ENCODE measurements around the gene FAU. TPM values are rescaled to one million over a fixed set of nuclear protein-coding genes. Genes with fewer than 3 reads are reported as not detected.
A peak's percentile ranks its signal among the peaks of the same experiment; 100 is the strongest.

FAU gene
- total and polyA plus RNA-seq, 9 of the 15 experiments (the other 6 are each of a cell fraction or from before 2014, with no cell fraction given), result 433 to 1,827 (median 942) TPM

- peak; percentile 92 for TF ChIP-seq POLR2H (tag; IDR thresholded peaks at IDR 0.05; ENCODE audit: low read depth)
- TF ChIP-seq RNF2 (IDR thresholded peaks at IDR 0.05), result no peak; the same call in 1 of the 2 replicates
- peak; percentile 75; the same call in 1 of the 2 replicates for TF ChIP-seq ZNF780A (CRISPR knock-in tag; IDR thresholded peaks at IDR 0.05)
- no peak for TF ChIP-seq MCM5 (IDR thresholded peaks at IDR 0.05; ENCODE audit: low read depth)
- TF ChIP-seq SIN3A (IDR thresholded peaks at IDR 0.05; ENCODE audit: borderline replicate concordance in 2 of 2, control insufficient read depth in 1 of 2, low read depth in 2 of 2, low read length in 2 of 2), result peak; percentile 85 to 96
- TF ChIP-seq ZNF586 (CRISPR knock-in tag; conservative IDR thresholded peaks at IDR 0.05), result peak; percentile 71; the same call in 1 of the 2 replicates
- TF ChIP-seq, protein P1, sequence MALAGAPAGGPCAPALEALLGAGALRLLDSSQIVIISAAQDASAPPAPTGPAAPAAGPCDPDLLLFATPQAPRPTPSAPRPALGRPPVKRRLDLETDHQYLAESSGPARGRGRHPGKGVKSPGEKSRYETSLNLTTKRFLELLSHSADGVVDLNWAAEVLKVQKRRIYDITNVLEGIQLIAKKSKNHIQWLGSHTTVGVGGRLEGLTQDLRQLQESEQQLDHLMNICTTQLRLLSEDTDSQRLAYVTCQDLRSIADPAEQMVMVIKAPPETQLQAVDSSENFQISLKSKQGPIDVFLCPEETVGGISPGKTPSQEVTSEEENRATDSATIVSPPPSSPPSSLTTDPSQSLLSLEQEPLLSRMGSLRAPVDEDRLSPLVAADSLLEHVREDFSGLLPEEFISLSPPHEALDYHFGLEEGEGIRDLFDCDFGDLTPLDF (CRISPR knock-in tag; IDR thresholded peaks at IDR 0.05), result peak; percentile 53
- TF ChIP-seq MAFF (IDR thresholded peaks at IDR 0.05; ENCODE audit: low read length), result peak; percentile 30
- TF ChIP-seq TRIM28 (IDR thresholded peaks at IDR 0.05), result peak; percentile 51; the same call in 1 of the 2 replicates
- peak; percentile 88; the same call in 1 of the 2 replicates for TF ChIP-seq BRD4 (IDR thresholded peaks at IDR 0.05)
- peak; percentile 71; the same call in 1 of the 2 replicates for TF ChIP-seq GTF2E2 (tag; IDR thresholded peaks at IDR 0.05)
- TF ChIP-seq KDM4B (IDR thresholded peaks at IDR 0.05; ENCODE audit: borderline replicate concordance in 2 of 2, low read depth in 1 of 2), result peak in 1 of 2 experiments; percentile 91; a peak in 2 of 4 replicates
- TF ChIP-seq TRIM24 (IDR thresholded peaks at IDR 0.05), result peak in 1 of 2 experiments; percentile 71; a peak in 2 of 4 replicates
- peak; percentile 81 for TF ChIP-seq POLR2AphosphoS5 (IDR thresholded peaks at IDR 0.05; ENCODE audit: control insufficient read depth, insufficient read depth, low read depth, low read length)
- peak; percentile 99 for TF ChIP-seq GABPA (tag; conservative IDR thresholded peaks at IDR 0.05; ENCODE audit: low read depth)
- TF ChIP-seq ZNF551 (CRISPR knock-in tag; IDR thresholded peaks at IDR 0.05), result no peak
- TF ChIP-seq C11orf30 (IDR thresholded peaks at IDR 0.05; ENCODE audit: low read depth), result peak; percentile 81
- TF ChIP-seq MAZ (CRISPR knock-in tag; conservative IDR thresholded peaks at IDR 0.05 in 1 of 2, IDR thresholded peaks at IDR 0.05 in 1 of 2), result peak; percentile 96 to 98
- TF ChIP-seq STAT6 (CRISPR knock-in tag; IDR thresholded peaks at IDR 0.05), result 0 out of 2 replicates have a peak, but pooled peaks have one; percentile 15
- 0 out of 2 replicates have a peak, but pooled peaks have one; percentile 41 for TF ChIP-seq ZSCAN29 (IDR thresholded peaks at IDR 0.05)
- peak; percentile 86; the same call in 1 of the 2 replicates for TF ChIP-seq NBN (IDR thresholded peaks at IDR 0.05; ENCODE audit: low read depth)
- TF ChIP-seq LEF1 (IDR thresholded peaks at IDR 0.05), result 0 out of 2 replicates have a peak, but pooled peaks have one; percentile 41
Measured at GRCh38 chr11:65134240-65134951, 12.5 kb upstream of the FAU start, which contains the start of gene SYVN1 (continued).
